Measurements from ENCODE around the gene MEIKIN. TPM values are rescaled to one million over a fixed set of nuclear protein-coding genes. Genes with fewer than 3 reads are reported as not detected.

Gene MEIKIN
- not detected in 2 replicates for total RNA-seq (2021; fragmentation: NEBNext Ultra II Directional; extraction: Animal tissue kit (Norgen Biotek cat#: 25700))
- not detected in 2 replicates for polyA plus RNA-seq (2011; rRNA removed)
- polyA plus RNA-seq (2011; cell fraction: cytosol; rRNA removed), result not detected
- not detected for polyA plus RNA-seq (2011; cell fraction: nucleus; rRNA removed)
- polyA plus RNA-seq (2012, experiment 1 of 2), result not detected in 4 replicates
- not detected for polyA plus RNA-seq (2012, experiment 2 of 2)
- polyA plus RNA-seq (2013, experiment 1 of 2), result not detected
- 0.24 TPM for polyA plus RNA-seq (2013, experiment 2 of 2)
- polyA minus RNA-seq (2011; rRNA and poly(A)+ RNA removed), result not detected in 2 replicates
- not detected for polyA minus RNA-seq (2011; cell fraction: cytosol; rRNA and poly(A)+ RNA removed)
- not detected for polyA minus RNA-seq (2011; cell fraction: nucleus; rRNA and poly(A)+ RNA removed)
- long read RNA-seq, experiment 1, result 0 reads
- long read RNA-seq, experiment 2, result 0 reads

DNA sequence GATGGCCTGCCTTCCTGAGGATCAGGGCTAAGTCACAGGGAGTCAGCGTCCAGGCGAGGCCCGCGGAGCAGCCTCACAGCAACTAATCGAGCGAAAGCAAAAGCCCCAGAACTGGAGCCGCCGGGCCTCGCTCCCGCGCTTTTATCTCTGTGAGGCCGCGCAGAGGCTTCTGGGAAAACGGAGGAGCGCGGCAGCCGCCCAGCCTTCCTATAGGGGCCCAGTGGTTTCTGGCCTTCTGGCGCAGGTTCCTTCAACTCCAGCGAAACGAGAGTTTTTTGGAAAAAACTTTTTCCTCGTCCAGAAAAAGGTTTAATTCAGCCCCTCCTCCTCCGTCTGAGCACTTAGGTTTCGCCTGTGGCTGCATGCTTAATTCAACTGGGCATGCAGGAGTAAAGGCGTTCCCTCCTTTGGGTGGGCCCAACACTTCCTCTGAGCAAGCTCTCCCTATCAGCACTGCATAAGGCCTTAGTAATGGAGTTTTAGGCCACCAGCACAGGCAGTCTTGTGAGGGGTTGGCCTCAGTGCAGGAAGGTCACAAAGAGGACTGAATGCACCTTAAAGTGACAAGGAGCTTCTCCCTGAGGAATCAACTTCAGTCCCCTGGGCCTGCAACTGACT is at the start of gene MEIKIN:
MEIKIN (minus strand) TSS at position 113 of the 618 bp plus-strand sequence. CDS start 158 bp downstream, outside the sequence.
- 0 out of 2 replicates have a peak within 1 kb of the TSS, but pooled peaks have one; percentile 15 for H3K18ac ChIP-seq (ENCODE audit: extremely low read depth, low read length)
- H2AK5ac ChIP-seq (ENCODE audit: low read depth, low read length), result no peak within 1 kb of the TSS
- H3K23ac ChIP-seq (ENCODE audit: insufficient read length), result no peak within 1 kb of the TSS
- CTCF ChIA-PET (ENCODE audit: partially characterized antibody), result interaction anchor here (0.9 to 1.2 kb wide), 2 partner anchors 32 to 118 kb away, joined by 3 read pairs; no protein-coding TSS in a partner anchor
- H2BK5ac ChIP-seq (ENCODE audit: low read depth, low read length), result no peak within 1 kb of the TSS
- no peak within 1 kb of the TSS for H3K56ac ChIP-seq (replicated peaks; ENCODE audit: insufficient read length, low read depth, low read length)
- H2AFZ ChIP-seq (ENCODE audit: low read length), result peak within 1 kb of the TSS; percentile 67; the same call in 1 of the 2 replicates
- no peaks in the 10 kb centered on the region; a peak in 1 of 7 replicates for H3K4me1 ChIP-seq (replicated peaks in 1 of 4; ENCODE audit: control insufficient read depth in 3 of 4, insufficient read depth in 4 of 4, low read length in 3 of 4)
- no peak within 1 kb of the TSS for H3K27ac ChIP-seq (ENCODE audit: low read depth, low read length)
- no peak within 1 kb of the TSS for H3K14ac ChIP-seq (ENCODE audit: insufficient read length)
- no peak within 1 kb of the TSS for H2BK120ac ChIP-seq (replicated peaks; ENCODE audit: low read depth, low read length)
- H3K4ac ChIP-seq (replicated peaks; ENCODE audit: insufficient read length, low read depth, low read length), result no peak within 1 kb of the TSS
- H3K9me3 ChIP-seq (ENCODE audit: insufficient read depth in 2 of 2, low read depth in 1 of 2, low read length in 1 of 2), result no peaks in the 10 kb centered on the region
- WGBS, 2 experiments (ENCODE audit: extremely low coverage in 1 of 2, insufficient coverage in 1 of 2, insufficient read length in 1 of 2, insufficient replicate concordance in 2 of 2, low coverage in 1 of 2, low lambda C conversion rate in 2 of 2, missing lambda C conversion rate in 1 of 2), result 96% methylated on average over 22 of the region's 24 CpGs; no CpG with 5 or more reads in 1 of the 2 experiments
- H4K5ac ChIP-seq (ENCODE audit: insufficient read length, low read depth, low read length), result no peak within 1 kb of the TSS
- DNase-seq (ENCODE audit: low read depth in 1 of 2, low spot score in 2 of 2), result no peak
- no peak within 1 kb of the TSS for H2BK15ac ChIP-seq (ENCODE audit: low read length)
- H3K79me1 ChIP-seq (ENCODE audit: low read depth, low read length), result no peaks in the 10 kb centered on the region
- H2BK12ac ChIP-seq (ENCODE audit: low read depth, low read length), result no peak within 1 kb of the TSS
- no peaks in the 10 kb centered on the region for H3K27me3 ChIP-seq (replicated peaks in 1 of 4; ENCODE audit: control insufficient read depth in 3 of 4, extremely low read depth in 1 of 4, insufficient read depth in 3 of 4, low read length in 3 of 4)
- H3K23me2 ChIP-seq (ENCODE audit: low read depth, low read length), result no peaks in the 10 kb centered on the region
- no peaks in the 10 kb centered on the region for H4K20me1 ChIP-seq (replicated peaks in 1 of 2; ENCODE audit: control insufficient read depth in 1 of 2, insufficient read depth in 2 of 2, low read length in 2 of 2)
- H3K4me3 ChIP-seq (ENCODE audit: extremely low read depth in 1 of 4, insufficient read depth in 2 of 4, low read depth in 3 of 4, low read length in 4 of 4), result no peak within 1 kb of the TSS
- no peak within 1 kb of the TSS for H2BK20ac ChIP-seq (ENCODE audit: low read length)
- FAIRE-seq, result no peak
- no peak within 1 kb of the TSS for H3K4me2 ChIP-seq (ENCODE audit: insufficient read depth in 1 of 2, low read depth in 2 of 2, low read length in 2 of 2)
- no peaks in the 10 kb centered on the region for H3K79me2 ChIP-seq (ENCODE audit: control insufficient read depth in 1 of 2, insufficient read depth in 2 of 2, low read length in 2 of 2)
- H4K8ac ChIP-seq (ENCODE audit: extremely low read depth, insufficient read depth, low read length), result no peak within 1 kb of the TSS
- TF ChIP-seq CTCF (IDR thresholded peaks at IDR 0.05; ENCODE audit: control extremely low read depth in 1 of 3, insufficient read depth in 1 of 3, low read depth in 1 of 3, low read length in 3 of 3), result no peak
- no peak for TF ChIP-seq CBX8 (IDR thresholded peaks at IDR 0.05; ENCODE audit: borderline replicate concordance, low read depth, low read length)
- TF ChIP-seq POU5F1 (IDR thresholded peaks at IDR 0.05; ENCODE audit: low read depth, low read length), result no peak
- 0 out of 2 replicates have a peak, but pooled peaks have one; percentile 3 for TF ChIP-seq E2F6 (IDR thresholded peaks at IDR 0.05)
- H3K9ac ChIP-seq (replicated peaks in 1 of 4; ENCODE audit: extremely low read depth in 1 of 4, low read depth in 3 of 4, low read length in 3 of 4), result no peak within 1 kb of the TSS
- POLR2A ChIA-PET (ENCODE audit: partially characterized antibody), result interaction anchor here (0.6 kb wide), 1 partner anchor 672 kb away, joined by 3 read pairs; no protein-coding TSS in a partner anchor
- no peak within 1 kb of the TSS for H4K91ac ChIP-seq (replicated peaks; ENCODE audit: insufficient read length, low read length)
- H3K36me3 ChIP-seq (ENCODE audit: control insufficient read depth in 2 of 4, insufficient read depth in 4 of 4, low read length in 3 of 4), result no peaks in the 10 kb centered on the region
